22Rv1 (cell line): ENCODE results near the gene DIP2A.

ENCODE experiments used
- H3K27ac ChIP-seq: fragments of 450-650 bp; 2 replicates; pipeline ENCODE4 v1.5.1; 2017
- ZFX ChIP-seq: fragments of 450-650 bp; IDR thresholded peaks from 2 replicates; pipeline ENCODE4 v1.6.1; 2017; ENCODE audit warnings: antibody characterized with exemption, borderline replicate concordance
- TF ChIP-seq, protein P1 (sequence below): fragments of 450-650 bp; IDR thresholded peaks from 2 replicates; pipeline ENCODE4 v1.5.1; 2017; ENCODE audit warnings: mild to moderate bottlenecking

The DIP2A gene

DNA sequence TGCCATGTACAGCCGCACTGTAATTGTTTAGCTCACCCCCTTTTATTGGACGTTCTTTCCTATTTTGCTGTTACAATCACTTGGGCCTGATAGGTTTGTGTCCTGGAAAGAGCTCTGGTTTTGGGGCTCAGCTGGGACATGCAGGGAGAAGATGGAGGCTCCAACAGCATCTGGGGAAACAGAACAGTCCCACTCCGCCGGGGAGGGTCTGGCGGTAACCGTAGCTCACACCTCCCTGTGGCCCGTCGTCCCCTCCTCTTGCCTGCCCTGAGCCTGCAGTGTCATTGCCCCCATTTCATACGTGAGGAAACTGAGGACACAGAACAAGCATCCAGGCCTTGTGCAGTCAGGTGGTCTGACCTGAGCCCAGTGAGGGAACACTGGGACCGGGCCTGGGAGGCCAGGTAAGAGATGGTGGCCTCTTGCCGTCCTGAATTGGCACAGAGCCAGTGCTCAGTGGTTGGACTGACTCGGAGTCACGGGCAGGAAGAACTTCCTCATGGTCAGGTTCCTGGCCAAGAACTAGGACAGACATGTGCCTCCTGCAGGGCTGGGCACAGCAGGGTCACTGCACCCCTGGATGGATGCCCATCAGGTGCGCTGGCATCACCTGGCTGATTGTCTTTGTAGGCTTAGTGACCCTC lies 104.4 kb downstream of the DIP2A start:
- H3K27ac ChIP-seq: no peak overlapping the region
- TF ChIP-seq, protein P1, sequence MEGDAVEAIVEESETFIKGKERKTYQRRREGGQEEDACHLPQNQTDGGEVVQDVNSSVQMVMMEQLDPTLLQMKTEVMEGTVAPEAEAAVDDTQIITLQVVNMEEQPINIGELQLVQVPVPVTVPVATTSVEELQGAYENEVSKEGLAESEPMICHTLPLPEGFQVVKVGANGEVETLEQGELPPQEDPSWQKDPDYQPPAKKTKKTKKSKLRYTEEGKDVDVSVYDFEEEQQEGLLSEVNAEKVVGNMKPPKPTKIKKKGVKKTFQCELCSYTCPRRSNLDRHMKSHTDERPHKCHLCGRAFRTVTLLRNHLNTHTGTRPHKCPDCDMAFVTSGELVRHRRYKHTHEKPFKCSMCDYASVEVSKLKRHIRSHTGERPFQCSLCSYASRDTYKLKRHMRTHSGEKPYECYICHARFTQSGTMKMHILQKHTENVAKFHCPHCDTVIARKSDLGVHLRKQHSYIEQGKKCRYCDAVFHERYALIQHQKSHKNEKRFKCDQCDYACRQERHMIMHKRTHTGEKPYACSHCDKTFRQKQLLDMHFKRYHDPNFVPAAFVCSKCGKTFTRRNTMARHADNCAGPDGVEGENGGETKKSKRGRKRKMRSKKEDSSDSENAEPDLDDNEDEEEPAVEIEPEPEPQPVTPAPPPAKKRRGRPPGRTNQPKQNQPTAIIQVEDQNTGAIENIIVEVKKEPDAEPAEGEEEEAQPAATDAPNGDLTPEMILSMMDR: no peak
- no peak for TF ChIP-seq ZFX

DNA sequence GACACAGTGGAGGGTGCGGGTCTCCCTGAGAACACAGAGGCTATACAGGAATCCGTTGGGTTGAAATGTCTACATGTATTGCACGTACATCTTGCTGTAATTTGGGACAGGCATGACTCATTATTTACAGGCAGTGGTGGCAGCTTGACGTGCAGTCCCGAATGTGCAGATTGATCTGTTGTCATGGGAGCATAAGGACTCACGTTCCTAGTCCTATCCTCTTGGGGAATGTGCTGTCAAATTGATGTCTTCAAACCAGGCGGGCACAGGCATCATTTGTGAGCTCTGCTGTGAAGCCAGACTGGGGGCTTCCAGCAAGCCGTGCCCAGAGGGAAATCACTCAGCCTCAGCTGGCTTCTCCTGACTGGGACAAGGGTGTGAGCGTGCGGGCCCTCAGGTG lies 105.7 kb downstream of the DIP2A start:
- H3K27ac ChIP-seq: no peak overlapping the region
- no peak for TF ChIP-seq ZFX
- TF ChIP-seq, protein P1: no peak

DNA sequence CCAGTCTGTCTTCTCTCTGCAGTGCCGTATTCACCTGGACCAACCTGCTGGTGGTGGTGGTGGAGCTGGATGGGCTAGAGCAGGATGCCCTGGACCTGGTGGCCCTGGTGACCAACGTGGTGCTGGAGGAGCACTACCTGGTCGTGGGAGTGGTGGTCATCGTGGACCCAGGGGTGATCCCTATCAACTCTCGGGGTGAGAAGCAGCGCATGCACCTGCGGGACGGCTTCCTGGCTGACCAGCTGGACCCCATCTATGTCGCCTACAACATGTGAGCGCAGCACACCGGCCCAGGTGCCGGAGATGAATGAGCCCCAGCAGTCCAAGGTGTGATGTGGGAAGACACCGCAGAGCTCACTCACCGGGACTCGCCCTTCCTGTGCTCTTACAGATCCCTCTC lies 108.7 kb downstream of the DIP2A start:
- H3K27ac ChIP-seq: no peak overlapping the region

DNA sequence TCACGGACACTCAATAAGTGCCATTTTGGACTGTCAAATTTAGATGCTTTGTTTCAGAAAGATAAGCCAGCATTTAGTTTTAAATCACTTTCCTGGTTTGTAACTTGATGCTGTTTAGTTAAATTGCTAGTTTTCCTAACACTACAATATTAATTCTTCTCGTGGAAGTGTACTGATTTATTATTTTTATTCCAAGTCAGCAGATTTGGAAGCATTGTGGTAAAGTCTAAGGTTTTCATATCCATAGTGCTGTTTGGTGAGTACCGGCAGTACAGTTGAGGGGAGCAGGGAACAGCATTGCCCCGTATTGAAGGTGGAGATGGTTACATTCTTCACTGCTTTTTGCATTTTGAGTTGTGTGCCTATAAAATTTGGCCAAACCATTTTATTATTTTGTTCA lies 109.9 kb downstream of the DIP2A start:
- TF ChIP-seq, protein P1: no peak
- TF ChIP-seq ZFX: no peak
- no peak overlapping the region for H3K27ac ChIP-seq

More for the DNA sequence above, 108.7 kb downstream of the DIP2A start:
- no peak for TF ChIP-seq ZFX
- TF ChIP-seq, protein P1: no peak

DNA sequence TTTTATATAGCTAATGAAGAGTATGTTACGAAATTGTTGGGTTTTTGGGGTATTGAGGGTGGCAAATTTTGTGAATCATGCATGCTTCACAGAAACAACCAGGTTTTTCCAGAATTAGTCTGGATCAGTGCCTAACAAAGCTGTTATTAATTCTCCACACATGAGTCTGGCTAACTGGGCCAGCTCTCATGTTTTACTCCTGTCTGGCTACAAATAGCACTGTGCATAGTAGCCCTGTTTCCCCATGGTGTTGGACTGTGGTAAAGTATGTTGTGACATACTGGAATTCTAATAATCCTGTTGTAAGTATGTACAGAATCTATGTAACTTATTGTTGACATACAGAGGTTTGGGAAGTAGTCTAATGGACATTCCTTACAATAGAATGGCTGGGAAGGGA lies 110.4 kb downstream of the DIP2A start:
- TF ChIP-seq ZFX: no peak
- TF ChIP-seq, protein P1: no peak
- H3K27ac ChIP-seq: no peak overlapping the region

DNA sequence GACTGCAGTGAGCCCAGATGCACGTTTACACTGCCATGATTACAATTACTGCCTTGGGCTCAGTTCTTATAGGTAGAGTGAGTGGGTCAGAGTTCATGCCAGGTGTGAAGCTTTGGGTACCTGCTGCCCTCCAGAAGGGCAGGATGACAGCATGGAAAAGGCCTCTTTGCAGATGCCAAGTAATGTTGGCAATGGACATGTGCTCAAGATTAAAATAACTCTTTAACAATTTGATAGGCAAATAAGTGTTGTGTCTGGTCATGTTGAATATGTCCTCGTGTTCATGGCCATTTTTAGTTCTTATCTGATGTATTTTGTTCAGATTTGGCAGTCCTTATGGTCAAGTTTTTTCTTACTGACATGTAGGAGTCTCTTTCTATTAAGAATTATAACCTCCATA lies 111.4 kb downstream of the DIP2A start:
- no peak for TF ChIP-seq ZFX
- TF ChIP-seq, protein P1: no peak
- no peak overlapping the region for H3K27ac ChIP-seq

DNA sequence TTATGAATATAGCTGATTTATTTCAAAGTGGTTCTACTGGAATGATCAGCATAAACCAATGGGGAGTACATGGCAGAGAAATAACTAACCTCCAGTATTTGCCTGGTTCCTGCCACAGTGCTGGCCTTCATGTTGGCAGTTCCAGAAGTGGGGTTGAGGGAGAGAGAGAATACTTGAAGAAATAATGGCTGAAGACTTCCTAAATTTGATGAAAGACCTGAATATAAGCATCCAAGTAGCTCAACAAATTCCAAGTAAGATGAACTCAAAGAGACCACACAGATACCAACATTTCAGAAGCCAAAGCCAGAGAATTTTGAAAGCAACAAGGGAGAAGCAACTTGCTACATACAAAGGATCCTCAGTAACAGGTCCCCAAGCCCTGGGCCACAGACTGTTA lies 111.9 kb downstream of the DIP2A start:
- H3K27ac ChIP-seq: no peak overlapping the region
- TF ChIP-seq, protein P1: no peak
- TF ChIP-seq ZFX: no peak
